Measurements from ENCODE around the gene TTC34. TPM values are rescaled to one million over a fixed set of nuclear protein-coding genes. Genes with fewer than 3 reads are reported as not detected.

The TTC34 gene
- total RNA-seq, 4 donors from 2014 or later, result 0.27 to 0.62 (median 0.58) TPM; not detected in 1

DNA sequence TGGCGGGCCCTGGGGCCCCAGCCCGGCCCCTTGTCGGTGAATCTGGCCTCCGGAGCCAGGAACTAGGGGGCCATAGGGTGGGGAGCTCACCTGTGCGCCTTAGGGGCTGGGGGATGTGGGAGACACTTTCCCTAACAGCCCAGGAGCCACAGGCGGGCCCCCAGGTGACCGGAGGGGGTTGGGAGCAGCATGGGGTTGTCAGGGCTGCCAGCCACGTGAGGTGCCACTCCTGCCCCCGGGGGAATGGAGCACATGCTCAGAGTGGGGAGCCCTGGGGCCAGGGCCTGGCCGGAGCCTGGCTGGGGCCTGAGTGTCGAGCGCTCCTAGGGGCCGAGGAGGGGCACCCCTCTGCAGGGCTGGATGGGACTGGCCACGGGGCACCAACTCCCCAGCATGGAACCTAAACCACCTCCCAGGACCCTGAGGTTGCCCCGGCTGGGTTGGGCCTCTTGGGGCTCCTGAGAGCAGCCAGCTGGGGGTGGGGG is 195.1 kb downstream of the TTC34 start:
- no peak overlapping the region for H3K4me3 ChIP-seq
- peaks cover 0 to 10% (median 0%) of the 10 kb centered on the region in 3 donors for H3K9me3 ChIP-seq
- H3K27ac ChIP-seq, result no peak overlapping the region
- WGBS, 2 donors (ENCODE audit: low coverage in 1 of 2), result no CpG with 5 or more reads among the region's 15 CpGs
- ATAC-seq, result no peak
- peaks cover 0 to 24% (median 0%) of the 10 kb centered on the region in 3 donors for H3K4me1 ChIP-seq
- no peak for TF ChIP-seq CTCF (IDR thresholded peaks at IDR 0.05)
- TF ChIP-seq EP300 (IDR thresholded peaks at IDR 0.05), result no peak
- no peak for TF ChIP-seq POLR2A (IDR thresholded peaks at IDR 0.05)
- TF ChIP-seq POLR2AphosphoS5 (IDR thresholded peaks at IDR 0.05), result no peak
- peaks cover 81% of the 10 kb centered on the region for H3K27me3 ChIP-seq
- H3K36me3 ChIP-seq, result no peaks in the 10 kb centered on the region

DNA sequence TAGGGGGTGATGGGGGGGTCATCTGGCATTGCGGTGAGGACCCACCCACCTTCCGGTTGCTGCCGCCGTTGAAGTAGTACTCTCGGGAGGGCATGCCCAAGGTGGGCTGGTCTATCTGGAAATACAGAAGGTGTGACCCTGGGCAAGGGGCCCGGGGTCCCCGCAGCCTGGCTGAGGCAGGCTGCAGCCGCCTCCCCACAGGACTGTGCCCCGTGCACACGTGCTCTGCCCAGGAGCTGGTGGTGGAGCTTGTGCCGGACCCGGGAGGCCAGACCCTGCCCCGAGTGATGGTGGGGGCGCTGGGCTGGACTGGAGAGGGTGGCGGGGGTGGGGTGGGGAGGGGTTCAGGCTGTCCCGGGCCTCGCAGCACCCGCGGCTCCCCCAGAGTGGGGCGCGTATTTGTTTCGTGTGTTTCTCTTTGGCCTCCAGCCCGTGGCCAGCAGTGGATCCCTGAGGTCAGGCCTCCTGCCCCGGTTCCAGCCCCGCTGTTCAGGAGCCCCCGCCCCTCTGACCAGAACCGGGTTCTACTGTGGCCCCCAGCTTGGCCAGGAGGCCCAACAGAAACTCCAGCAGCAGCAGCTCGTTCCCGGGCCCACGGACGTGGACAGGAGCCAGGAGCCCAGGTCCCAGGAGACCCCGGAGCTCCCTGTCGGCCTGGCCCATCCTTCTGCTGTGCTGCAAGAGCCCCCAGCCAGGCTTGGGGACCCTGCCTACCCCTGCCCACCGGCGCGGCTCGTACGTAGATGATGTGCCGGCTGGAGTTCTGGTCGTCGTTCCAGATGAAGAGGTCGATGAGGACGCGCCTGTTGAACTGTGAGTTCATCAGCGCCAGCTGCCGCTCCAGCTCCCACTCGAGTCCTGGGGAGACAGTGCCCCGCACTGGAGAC is 195.7 kb downstream of the TTC34 start:
- Histone ChIP-seq H3K4me3 (no peak overlapping the region), H3K4me1 (peaks cover 0 to 17% (median 0%) of the 10 kb centered on the region in 3 donors), H3K9me3 (peaks cover 0 to 17% (median 0%) of the 10 kb centered on the region in 3 donors), H3K27me3 (peaks cover 74% of the 10 kb centered on the region), H3K27ac (no peak overlapping the region), H3K36me3 (no peaks in the 10 kb centered on the region)
- no peak for ATAC-seq
- TF ChIP-seq POLR2A (IDR thresholded peaks at IDR 0.05), result no peak
- no peak for TF ChIP-seq CTCF (IDR thresholded peaks at IDR 0.05)
- no peak for TF ChIP-seq EP300 (IDR thresholded peaks at IDR 0.05)
- TF ChIP-seq POLR2AphosphoS5 (IDR thresholded peaks at IDR 0.05), result no peak
- 100% methylated on average over 1 of the region's 48 CpGs; no CpG with 5 or more reads in 1 of the 2 donors for WGBS, 2 donors (ENCODE audit: low coverage in 1 of 2)

DNA sequence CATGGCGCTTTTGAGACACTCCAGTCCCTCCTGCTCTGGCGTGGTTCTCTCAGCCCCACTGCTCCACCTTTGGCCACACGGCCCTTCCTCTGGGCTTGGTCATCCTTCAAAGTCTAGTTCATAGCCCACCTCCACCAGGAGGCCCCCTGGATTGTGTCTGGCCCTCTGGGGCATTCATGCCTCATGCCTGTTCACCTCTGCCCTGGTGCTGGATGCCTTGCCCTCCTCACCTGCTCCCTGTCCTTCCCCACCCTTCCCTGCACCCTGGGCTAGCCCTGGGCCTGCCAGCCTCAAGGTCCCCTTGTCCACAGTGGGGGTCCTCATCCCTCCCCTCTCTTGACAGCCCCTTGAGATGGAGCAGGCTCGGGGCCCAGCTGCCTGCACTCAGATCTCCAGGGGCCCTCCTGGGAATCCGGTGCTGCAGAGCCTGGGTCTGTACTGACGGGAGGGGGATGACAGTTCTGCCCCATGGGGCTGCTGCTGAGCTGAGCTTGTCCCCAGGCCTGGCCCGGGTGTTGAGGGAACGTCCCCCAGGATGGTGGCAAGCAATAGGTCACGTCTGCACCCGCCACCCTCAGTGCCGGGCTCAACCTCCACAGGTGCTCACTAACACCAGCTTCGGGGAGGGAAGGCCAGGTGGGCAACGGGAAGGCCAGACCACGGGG is 196.5 kb downstream of the TTC34 start:
- Histone ChIP-seq H3K4me1 (peaks cover 0 to 14% (median 0%) of the 10 kb centered on the region in 3 donors), H3K36me3 (no peaks in the 10 kb centered on the region), H3K4me3 (no peak overlapping the region), H3K27me3 (peaks cover 66% of the 10 kb centered on the region), H3K27ac (no peak overlapping the region), H3K9me3 (peaks cover 0 to 24% (median 2%) of the 10 kb centered on the region in 3 donors)
- WGBS, 2 donors (ENCODE audit: low coverage in 1 of 2), result 56 to 90% methylated on average over 2 to 3 of the region's 14 CpGs
- ATAC-seq, result no peak
- no peak for TF ChIP-seq EP300 (IDR thresholded peaks at IDR 0.05)
- no peak for TF ChIP-seq POLR2AphosphoS5 (IDR thresholded peaks at IDR 0.05)
- TF ChIP-seq CTCF (IDR thresholded peaks at IDR 0.05), result no peak
- TF ChIP-seq POLR2A (IDR thresholded peaks at IDR 0.05), result no peak

DNA sequence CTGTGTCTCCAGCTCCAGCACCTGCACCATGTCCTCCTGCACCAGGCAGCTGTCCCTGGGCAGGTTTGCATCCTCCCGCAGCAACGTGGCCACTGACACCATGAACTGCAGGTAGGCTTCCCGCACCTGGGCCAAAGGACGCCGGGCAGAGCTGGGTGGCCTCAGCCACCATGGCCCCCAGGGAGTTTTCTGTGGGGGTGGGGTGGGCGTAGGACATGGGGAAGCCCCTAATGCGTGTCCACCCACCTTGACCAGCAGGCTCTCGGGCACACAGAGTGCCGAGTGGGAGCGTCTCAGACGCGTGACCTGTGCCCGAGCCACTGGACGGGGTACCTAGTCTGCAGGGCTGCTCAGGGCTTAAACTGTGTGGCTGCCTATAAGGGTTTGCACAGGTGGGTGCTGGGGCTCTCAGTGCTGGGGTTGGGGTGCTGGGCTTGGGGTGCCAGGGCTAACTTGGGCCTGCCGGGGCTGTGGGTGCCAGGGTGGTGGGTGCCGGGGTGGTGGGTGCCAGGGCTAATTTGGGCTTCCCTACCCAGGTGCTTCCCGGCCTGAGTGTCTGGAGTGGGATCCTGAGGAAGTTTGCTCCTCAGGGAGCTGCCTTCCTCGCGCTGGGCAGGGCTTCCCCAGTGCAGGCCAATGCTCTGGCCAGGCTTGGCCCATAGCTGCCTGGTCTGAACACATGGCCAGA is 197.2 kb downstream of the TTC34 start:
- no peak overlapping the region for H3K4me3 ChIP-seq
- peaks cover 0 to 14% (median 0%) of the 10 kb centered on the region in 3 donors for H3K4me1 ChIP-seq
- H3K9me3 ChIP-seq, result peaks cover 0 to 31% (median 2%) of the 10 kb centered on the region in 3 donors
- H3K36me3 ChIP-seq, result no peaks in the 10 kb centered on the region
- 70% methylated on average over 3 of the region's 19 CpGs; no CpG with 5 or more reads in 1 of the 2 donors for WGBS, 2 donors (ENCODE audit: low coverage in 1 of 2)
- TF ChIP-seq POLR2A (IDR thresholded peaks at IDR 0.05), result no peak
- no peak for TF ChIP-seq EP300 (IDR thresholded peaks at IDR 0.05)
- TF ChIP-seq POLR2AphosphoS5 (IDR thresholded peaks at IDR 0.05), result no peak
- TF ChIP-seq CTCF (IDR thresholded peaks at IDR 0.05), result no peak
- H3K27ac ChIP-seq, result no peak overlapping the region
- H3K27me3 ChIP-seq, result peaks cover 59% of the 10 kb centered on the region
- no peak for ATAC-seq

All from gastroesophageal sphincter (tissue), 4 donors.